ENCODE measurements around the gene HES6.

GRCh38 chr2:238244151-238244550, 4.3 kb upstream of the HES6 start:
- TF ChIP-seq CTCF (IDR thresholded peaks at IDR 0.05) (no peak), ZFX (IDR thresholded peaks at IDR 0.05; ENCODE audit: borderline replicate concordance) (no peak)

All from 22Rv1 (cell line).